T-cell (primary cell): ENCODE data around the gene NCMAP. TPM values are rescaled to one million over a fixed set of nuclear protein-coding genes. Genes with fewer than 3 reads are reported as not detected.

ENCODE experiments used
- ATAC-seq, 4 experiments: fragments of 200-7000 bp in 3 of 4; fragments of 150-1000 bp in 1 of 4; cut with Tn5 transposase; replicated peaks in 1 of 4; 1 replicate in 3 of 4; 2 replicates in 1 of 4; pipeline ENCODE4 v1.10.0; 2021; ENCODE audit warnings: moderate library complexity in 3 of 4, mild to moderate bottlenecking in 2 of 4, moderate number of reproducible peaks in 1 of 4
- CTCF ChIA-PET, 2 donors: fragments of 300-600 bp; sonication (Branson Sonifier 250); formaldehyde crosslinking; loops; one replicate each; lab custom pipeline; 2022; ENCODE audit warnings: antibody characterized with exemption in 2 of 2; lab: Charles Lee
- POLR2A ChIA-PET, 2 donors: fragments of 300-600 bp; sonication (Branson Sonifier 250); formaldehyde crosslinking; loops; one replicate each; lab custom pipeline; 2022; ENCODE audit warnings: antibody characterized with exemption in 2 of 2; lab: Charles Lee
- DNase-seq, 35 experiments: peaks; one replicate each; pipeline versions ENCODE4 v3.0.0 to v3.0.0-alpha.2; 2013 to 2023
- H3K27ac ChIP-seq: one replicate; pipeline ENCODE4 v1.5.1; 2013; ENCODE audit warnings: low read length
- H3K27me3 ChIP-seq, 2 experiments: replicated peaks in 1 of 2; 1 replicate in 1 of 2; 2 replicates in 1 of 2; pipeline versions ENCODE4 v1.6.1 to v1.7.0; 2013; ENCODE audit warnings: low read length in 1 of 2, mixed read lengths in 1 of 2; ENCODE audit not compliant: control insufficient read depth in 2 of 2, insufficient read depth in 2 of 2; ENCODE audit errors: extremely low read depth in 1 of 2
- H3K36me3 ChIP-seq, 2 donors: 1 replicate in 1 of 2; 2 replicates in 1 of 2; pipeline versions ENCODE4 v1.6.1 to v1.7.0; 2013; ENCODE audit warnings: low read length in 1 of 2; ENCODE audit not compliant: control insufficient read depth in 2 of 2, insufficient read depth in 1 of 2; ENCODE audit errors: extremely low read depth in 1 of 2
- H3K4me1 ChIP-seq, 2 experiments: 1 replicate in 1 of 2; 2 replicates in 1 of 2; pipeline versions ENCODE4 v1.6.1 to v1.7.0; 2013; ENCODE audit warnings: low read length in 2 of 2, mixed read lengths in 1 of 2; ENCODE audit not compliant: insufficient read depth in 2 of 2, control insufficient read depth in 1 of 2; ENCODE audit errors: extremely low read depth in 1 of 2
- H3K4me3 ChIP-seq, 2 donors: 1 replicate in 1 of 2; 2 replicates in 1 of 2; pipeline versions ENCODE4 v1.5.1 to v1.7.0; 2013; ENCODE audit warnings: mild to moderate bottlenecking in 2 of 2, low read length in 1 of 2, moderate library complexity in 1 of 2; ENCODE audit not compliant: control insufficient read depth in 1 of 2; ENCODE audit errors: extremely low read depth in 1 of 2
- H3K9me3 ChIP-seq: 2 replicates; pipeline ENCODE4 v1.7.0; 2013
- H3K27ac Mint-ChIP-seq, 2 donors: one replicate each; pipeline ENCODE4 v1.8.0; 2020 to 2021; ENCODE audit warnings: mild to moderate bottlenecking in 2 of 2, mixed read lengths in 2 of 2
- H3K27me3 Mint-ChIP-seq, 2 donors: one replicate each; pipeline ENCODE4 v1.8.0; 2021 to 2022; ENCODE audit warnings: mixed read lengths in 2 of 2
- H3K36me3 Mint-ChIP-seq: one replicate; pipeline ENCODE4 v1.8.0; 2021; ENCODE audit warnings: mixed read lengths
- H3K4me1 Mint-ChIP-seq, 3 donors: one replicate each; pipeline ENCODE4 v1.8.0; 2020 to 2022; ENCODE audit warnings: mixed read lengths in 3 of 3, mild to moderate bottlenecking in 1 of 3
- H3K4me3 Mint-ChIP-seq, 3 donors: one replicate each; pipeline ENCODE4 v1.8.0; 2020 to 2022; ENCODE audit warnings: mild to moderate bottlenecking in 3 of 3, mixed read lengths in 3 of 3, moderate library complexity in 3 of 3
- H3K9me3 Mint-ChIP-seq, 3 donors: one replicate each; pipeline ENCODE4 v1.8.0; 2020 to 2022; ENCODE audit warnings: mixed read lengths in 3 of 3
- WGBS: methylation state at CpG from one replicate; pipeline ENCODE4 v1.1.5; 2013; ENCODE audit warnings: missing lambda C conversion rate; ENCODE audit not compliant: insufficient coverage; 5-methylcytosine and 5-hydroxymethylcytosine counted together
- total RNA-seq, 35 experiments: library from RNA in 6 of 35; stranded (reverse) in 6 of 35; fragments of 120-200 nt in 1 of 35; gene quantifications; one replicate each; pipeline versions ENCODE4 v1.2.1 to v1.2.4 and lab custom pipeline; 2013 to 2026

NCMAP gene
- total RNA-seq, 5 donors from 2014 or later (not counting 1 experiment from before 2014, with no cell fraction given), result 0.13 to 0.23 (median 0.19) TPM; not detected in 1

DNA sequence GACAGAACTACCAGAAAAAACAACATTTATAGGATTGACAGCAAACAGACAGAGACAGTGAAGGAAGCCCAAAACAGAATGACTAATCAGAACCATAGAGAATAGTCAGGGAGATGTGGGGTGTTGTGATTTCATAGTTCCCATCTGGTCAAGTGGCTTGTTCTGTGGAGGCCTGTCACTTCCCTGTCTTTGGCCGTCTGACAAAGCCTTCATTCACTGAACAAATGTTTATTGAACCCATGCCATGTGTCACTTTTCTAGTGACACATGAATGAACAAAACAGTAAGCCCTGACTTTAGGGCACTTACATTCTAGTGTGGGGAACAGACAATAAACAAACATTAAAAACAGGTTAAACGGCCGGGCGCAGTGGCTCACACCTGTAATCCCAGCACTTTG, 84.0 kb downstream of the NCMAP start:
- no peaks in the 10 kb centered on the region for H3K27me3 Mint-ChIP-seq
- no peaks in the 10 kb centered on the region for H3K9me3 ChIP-seq
- H3K9me3 Mint-ChIP-seq, result no peaks in the 10 kb centered on the region
- H3K4me3 Mint-ChIP-seq, result peak overlapping the region in 1 of 3 donors; percentile 6
- peaks cover 20 to 32% (median 26%) of the 10 kb centered on the region in 3 donors for H3K4me1 Mint-ChIP-seq
- H3K36me3 ChIP-seq, result no peaks in the 10 kb centered on the region
- peaks cover 17 to 19% of the 10 kb centered on the region in 2 experiments for H3K4me1 ChIP-seq
- WGBS, result 57% methylated on average over 1 of the region's 4 CpGs
- CTCF ChIA-PET, result interaction anchor here in 1 of 2 donors (0.6 kb wide), 1 partner anchor 441 kb away, joined by 3 read pairs; no protein-coding TSS in a partner anchor
- no peaks in the 10 kb centered on the region for H3K27me3 ChIP-seq
- H3K4me3 ChIP-seq, result no peak overlapping the region
- DNase-seq (no peak), ATAC-seq (no peak)
- H3K27ac ChIP-seq, result no peak overlapping the region
- POLR2A ChIA-PET, result interaction anchor here (0.7 kb wide), 3 partner anchors 34 to 106 kb away, joined by 3 to 15 read pairs (median 3); no protein-coding TSS in a partner anchor
- no peaks in the 10 kb centered on the region for H3K36me3 Mint-ChIP-seq
- H3K27ac Mint-ChIP-seq, result no peak overlapping the region

GRCh38 chr1:24640288-24640687, 84.4 kb downstream of the NCMAP start:
- H3K36me3 ChIP-seq, result no peaks in the 10 kb centered on the region
- no peak overlapping the region for H3K27ac ChIP-seq
- peaks cover 22 to 34% (median 30%) of the 10 kb centered on the region in 3 donors for H3K4me1 Mint-ChIP-seq
- WGBS, result 100% methylated on average over 1 of the region's 7 CpGs
- peaks cover 3% of the 10 kb centered on the region for H3K36me3 Mint-ChIP-seq
- no peak overlapping the region for H3K4me3 ChIP-seq
- peak overlapping the region; percentile 41 to 93 (median 82) for H3K4me3 Mint-ChIP-seq
- H3K27me3 ChIP-seq, result no peaks in the 10 kb centered on the region
- no peaks in the 10 kb centered on the region for H3K9me3 Mint-ChIP-seq
- H3K27ac Mint-ChIP-seq, result peak overlapping the region in 1 of 2 donors; percentile 99
- ChIA-PET POLR2A (interaction anchor here (0.6 to 0.7 kb wide), 4 partner anchors 11 to 107 kb away, joined by 3 to 15 read pairs (median 3); no protein-coding TSS in a partner anchor), CTCF (interaction anchor here in 1 of 2 donors (0.6 kb wide), 1 partner anchor 442 kb away, joined by 3 read pairs; no protein-coding TSS in a partner anchor)
- H3K9me3 ChIP-seq, result no peaks in the 10 kb centered on the region
- no peaks in the 10 kb centered on the region for H3K27me3 Mint-ChIP-seq
- DNase-seq (no peak), ATAC-seq (no peak)
- H3K4me1 ChIP-seq, result peaks cover 19 to 21% of the 10 kb centered on the region in 2 experiments

DNA sequence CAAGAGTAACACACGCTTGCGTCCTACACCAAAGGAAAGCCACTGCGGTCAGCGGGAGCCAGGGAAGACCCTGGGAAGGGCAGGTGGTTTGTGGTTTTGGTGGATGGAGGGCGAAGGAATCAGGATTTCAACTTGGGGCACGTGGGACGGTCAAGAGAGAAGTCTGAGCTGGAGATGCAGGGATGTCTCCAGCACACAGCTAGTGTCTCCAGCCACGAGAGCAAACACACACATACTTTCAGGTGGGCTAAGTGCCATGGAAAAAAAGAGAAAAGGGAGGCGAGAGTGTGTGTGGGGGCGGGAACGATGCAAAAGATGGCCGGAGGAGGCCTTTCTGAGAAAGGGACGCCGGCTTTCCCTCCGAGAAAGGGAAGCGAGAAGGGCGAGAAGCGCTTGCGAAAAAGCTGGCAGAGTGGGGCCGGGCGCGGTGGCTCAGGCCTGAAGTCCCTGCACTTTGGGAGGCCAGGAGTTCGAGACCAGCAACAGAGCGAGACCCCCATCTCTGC, 85.8 kb downstream of the NCMAP start:
- Mint-ChIP-seq H3K4me3 (peak overlapping the region; percentile 82 to 97 (median 93)), H3K4me1 (peaks cover 33 to 46% (median 44%) of the 10 kb centered on the region in 3 donors), H3K36me3 (peaks cover 13% of the 10 kb centered on the region), H3K9me3 (no peaks in the 10 kb centered on the region), H3K27ac (peak overlapping the region; percentile 99), H3K27me3 (no peaks in the 10 kb centered on the region)
- DNase-seq (peak in 26 of 35 experiments; percentile 2 to 47 (median 16)), ATAC-seq (no peak)
- peak overlapping the region; percentile 96 for H3K27ac ChIP-seq
- ChIA-PET CTCF (interaction anchor here in 1 of 2 donors (1.2 to 1.4 kb wide), 3 partner anchors 206 to 226 kb away, joined by 3 to 9 read pairs (median 3); partner anchors contain the start of gene NIPAL3), POLR2A (interaction anchor here in 1 of 2 donors (0.7 to 0.8 kb wide), 2 partner anchors 55 to 155 kb away, joined by 3 to 4 read pairs; no protein-coding TSS in a partner anchor)
- WGBS, result 1% methylated on average over 18 of the region's 24 CpGs
- H3K9me3 ChIP-seq, result no peaks in the 10 kb centered on the region
- peaks cover 0 to 6% of the 10 kb centered on the region in 2 donors for H3K36me3 ChIP-seq
- peak overlapping the region; percentile 49 to 65 for H3K4me3 ChIP-seq
- no peaks in the 10 kb centered on the region for H3K27me3 ChIP-seq
- H3K4me1 ChIP-seq, result peaks cover 19 to 22% of the 10 kb centered on the region in 2 experiments

- peak within 1 kb of the TSS; percentile 96 for H3K27ac ChIP-seq
- peak within 1 kb of the TSS; percentile 99 for H3K27ac Mint-ChIP-seq
- H3K4me3 Mint-ChIP-seq, result peak within 1 kb of the TSS; percentile 82 to 97 (median 93)
- peaks cover 23% of the 10 kb centered on the region for H3K36me3 Mint-ChIP-seq
- POLR2A ChIA-PET, result interaction anchor here (0.5 to 0.8 kb wide), 12 partner anchors 11 to 1301 kb away, joined by 3 to 11 read pairs (median 3); partner anchors contain the start of gene GRHL3 (in 1 of the 2)
- WGBS, result under 1% methylated on average over 95 of the region's 95 CpGs
- no peaks in the 10 kb centered on the region for H3K9me3 Mint-ChIP-seq
- H3K36me3 ChIP-seq, result peaks cover 0 to 16% of the 10 kb centered on the region in 2 donors
- ATAC-seq (peak; percentile 89 to 93 (median 92)), DNase-seq (peak; percentile 90 to 100 (median 99))
- peaks cover 19 to 22% of the 10 kb centered on the region in 2 experiments for H3K4me1 ChIP-seq
- no peaks in the 10 kb centered on the region for H3K27me3 ChIP-seq
- CTCF ChIA-PET, result interaction anchor here in 1 of 2 donors (0.6 to 1.4 kb wide), 4 partner anchors 205 to 227 kb away, joined by 3 to 9 read pairs (median 3); partner anchors contain the start of gene NIPAL3
- no peaks in the 10 kb centered on the region for H3K27me3 Mint-ChIP-seq
- H3K9me3 ChIP-seq, result no peaks in the 10 kb centered on the region
- H3K4me1 Mint-ChIP-seq, result peaks cover 43 to 54% (median 54%) of the 10 kb centered on the region in 3 donors
- peak within 1 kb of the TSS; percentile 95 to 97 for H3K4me3 ChIP-seq
Measured at GRCh38 chr1:24642481-24643362, 86.8 kb downstream of the NCMAP start, which contains the start of gene SRRM1. TSS of gene SRRM1 (plus strand) at chr1:24643302. CDS start at chr1:24643327, 25 bp downstream.

- DNase-seq (peak in 9 of 35 experiments; percentile 3 to 42 (median 13)), ATAC-seq (peak; percentile 10 to 22 (median 18))
- Histone ChIP-seq H3K9me3 (no peaks in the 10 kb centered on the region), H3K36me3 (peaks cover 0 to 24% of the 10 kb centered on the region in 2 donors), H3K27me3 (no peaks in the 10 kb centered on the region), H3K27ac (peak overlapping the region; percentile 89), H3K4me3 (peak overlapping the region; percentile 95 to 97), H3K4me1 (peaks cover 19 to 22% of the 10 kb centered on the region in 2 experiments)
- 0% methylated on average over 26 of the region's 53 CpGs for WGBS
- peak overlapping the region; percentile 82 to 97 (median 93) for H3K4me3 Mint-ChIP-seq
- H3K4me1 Mint-ChIP-seq, result peaks cover 51 to 61% (median 58%) of the 10 kb centered on the region in 3 donors
- peak overlapping the region; percentile 73 to 99 for H3K27ac Mint-ChIP-seq
- ChIA-PET POLR2A (interaction anchor here in 1 of 2 donors (0.6 to 0.7 kb wide), 4 partner anchors 182 to 1301 kb away, joined by 3 read pairs; partner anchors contain the start of gene GRHL3), CTCF (no interaction called here)
- H3K27me3 Mint-ChIP-seq, result no peaks in the 10 kb centered on the region
- H3K9me3 Mint-ChIP-seq, result no peaks in the 10 kb centered on the region
- peaks cover 31% of the 10 kb centered on the region for H3K36me3 Mint-ChIP-seq
Measured at GRCh38 chr1:24643363-24644099, 87.6 kb downstream of the NCMAP start.
